Erythroblast (primary cell): ENCODE data around the gene PDE4DIP.
"Not testable (repeated sequence)": the region's sequence is repeated elsewhere in the genome, so short reads cannot be mapped to it uniquely, and the experiment has no call there.

Experiments used
- GATA1 ChIP-seq: IDR thresholded peaks from 2 replicates; pipeline ENCODE4 v1.6.1; 2011; ENCODE audit warnings: low read depth, mild to moderate bottlenecking, control low read depth, low read length, moderate library complexity
- POLR2A ChIP-seq: IDR thresholded peaks from 2 replicates; pipeline ENCODE4 v1.6.1; 2011; ENCODE audit warnings: mild to moderate bottlenecking, low read length

GRCh38 chr1:148901150-148901952 is 57.1 kb downstream of the PDE4DIP start:
- not testable (repeated sequence) for TF ChIP-seq POLR2A, GATA1
